Stimulated activated CD8-positive, alpha-beta memory T cell treated with anti-CD3 and anti-CD28 coated beads, Interleukin-7, amount 100 ng/mL, for 48 hours (primary cell): Measurements from ENCODE around the gene DPEP3.
A peak's percentile ranks its signal among the peaks of the same experiment; 100 is the strongest.
"Not testable (repeated sequence)": the region's sequence is repeated elsewhere in the genome, so short reads cannot be mapped to it uniquely, and the experiment has no call there.

ENCODE experiments used
- DNase-seq, 2 donors: peaks; one replicate each; pipeline ENCODE4 v3.0.0-alpha.2; 2020; ENCODE audit warnings: low read depth in 1 of 2; ENCODE audit errors: extremely low read depth in 1 of 2

Gene DPEP3

DNA sequence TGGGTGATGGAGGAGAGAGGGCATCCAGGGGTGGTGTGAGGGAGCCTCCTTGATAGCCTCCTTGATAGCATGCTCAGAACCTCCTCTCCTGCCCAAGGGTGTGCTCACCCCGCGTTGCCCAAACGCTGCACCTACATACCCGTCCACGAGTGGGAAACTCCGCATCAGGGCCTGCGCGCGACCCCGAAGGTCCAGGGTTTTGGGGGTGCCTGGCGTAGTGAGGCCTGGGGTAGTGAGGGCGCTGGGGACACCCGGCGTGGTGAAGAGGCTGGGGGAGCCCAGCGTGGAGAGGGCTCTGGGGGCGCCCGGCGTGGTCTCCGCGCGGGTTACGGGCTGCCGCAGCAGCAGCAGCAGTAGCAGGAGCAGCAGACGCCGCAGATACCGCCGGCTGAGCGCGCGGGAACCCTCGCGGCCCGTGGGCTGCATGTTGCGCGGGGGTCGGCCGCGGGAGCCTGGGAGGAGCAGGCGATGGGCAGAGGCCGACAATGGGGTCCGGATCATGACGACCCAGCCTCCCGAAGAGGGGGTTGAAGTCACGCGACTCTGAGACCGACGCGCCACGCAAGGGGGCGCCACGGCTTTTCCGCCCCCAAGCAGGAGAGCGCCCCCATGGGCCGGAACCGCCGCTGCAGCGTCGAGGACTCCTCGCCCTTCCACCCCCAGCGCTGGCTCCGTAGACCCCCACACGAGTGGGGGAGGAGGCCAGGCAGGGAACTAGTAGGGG lies at the start of gene DPEP3:
Gene DPEP3 (minus strand): TSS at position 545 of the 724 bp plus-strand sequence. CDS start 119 bp downstream, at position 426.
- no peak for DNase-seq

DNA sequence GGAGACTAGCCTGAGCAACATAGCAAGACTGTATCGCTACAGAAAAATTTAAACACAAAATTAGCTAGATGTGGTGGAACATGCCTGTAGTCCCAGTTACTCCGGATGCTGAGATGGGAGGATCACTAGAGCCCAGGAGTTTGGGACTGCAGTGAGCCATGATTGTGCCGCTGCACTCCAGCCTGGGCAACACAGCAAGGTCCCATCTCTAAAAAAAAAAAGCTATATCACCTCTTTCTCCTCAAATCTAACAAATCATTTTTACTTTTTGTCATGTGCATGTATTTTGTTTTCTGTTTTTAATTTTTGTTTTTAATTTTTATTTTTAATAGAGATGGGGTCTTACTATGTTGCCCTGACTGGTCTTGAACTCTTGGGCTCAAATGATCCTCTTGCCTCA lies 48.7 kb upstream of the DPEP3 start:
- no peak for DNase-seq

DNA sequence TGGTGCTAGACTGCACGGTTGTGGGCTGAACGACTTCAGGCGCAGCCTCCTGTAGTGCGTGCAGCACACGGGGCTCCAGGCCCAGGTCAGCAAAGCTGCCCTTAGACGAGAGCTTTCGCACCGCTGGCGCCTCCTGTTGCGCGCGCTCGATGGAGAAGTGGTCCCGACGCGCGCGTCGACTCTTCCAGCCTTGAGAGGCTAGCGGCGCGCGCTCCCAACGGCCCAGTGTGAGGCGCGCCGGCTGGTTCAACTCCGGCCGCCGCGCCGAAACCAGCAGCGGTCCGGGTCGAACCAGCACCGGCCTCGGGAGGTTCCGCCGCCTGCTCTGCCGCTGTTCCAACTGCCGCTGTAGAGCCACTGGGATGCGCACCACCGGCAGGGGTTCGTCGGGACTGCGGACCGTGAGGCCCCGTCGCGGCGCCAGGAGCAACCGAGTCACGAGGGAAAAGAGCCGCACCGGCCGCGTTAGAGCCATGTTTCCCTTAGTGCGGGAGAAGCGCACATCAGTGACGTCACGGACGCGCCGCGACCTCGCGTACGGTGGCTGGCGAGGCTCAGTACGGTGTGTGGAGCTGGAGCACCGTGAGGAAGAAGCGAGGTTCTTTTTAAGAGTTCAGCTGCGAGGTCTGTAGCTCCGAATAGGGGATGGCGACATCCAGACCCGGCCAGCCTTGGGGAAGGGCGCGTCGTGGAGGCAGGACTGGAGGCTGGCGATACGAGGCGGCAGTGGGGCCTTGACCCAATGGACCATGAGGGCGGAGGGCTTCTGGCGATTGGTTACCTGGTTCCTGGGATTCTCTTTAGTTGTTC lies 42.6 kb upstream of the DPEP3 start, which contains the start of the genes DDX28 and DUS2:
Gene DDX28 (minus strand): TSS at position 505 of the 810 bp plus-strand sequence. CDS start 30 bp downstream, at position 475.
Gene DUS2 (plus strand): TSS at position 557 of the 810 bp plus-strand sequence. CDS start 14,740 bp downstream, outside the sequence.
- DNase-seq: peak; percentile 81 to 84

- DNase-seq: no peak
Measured at GRCh38 chr16:68022278-68022727, 42.0 kb upstream of the DPEP3 start.

- DNase-seq: no peak
Measured at GRCh38 chr16:68021490-68021889, 41.2 kb upstream of the DPEP3 start.

GRCh38 chr16:68019167-68019680 lies 38.9 kb upstream of the DPEP3 start:
- no peak for DNase-seq

DNA sequence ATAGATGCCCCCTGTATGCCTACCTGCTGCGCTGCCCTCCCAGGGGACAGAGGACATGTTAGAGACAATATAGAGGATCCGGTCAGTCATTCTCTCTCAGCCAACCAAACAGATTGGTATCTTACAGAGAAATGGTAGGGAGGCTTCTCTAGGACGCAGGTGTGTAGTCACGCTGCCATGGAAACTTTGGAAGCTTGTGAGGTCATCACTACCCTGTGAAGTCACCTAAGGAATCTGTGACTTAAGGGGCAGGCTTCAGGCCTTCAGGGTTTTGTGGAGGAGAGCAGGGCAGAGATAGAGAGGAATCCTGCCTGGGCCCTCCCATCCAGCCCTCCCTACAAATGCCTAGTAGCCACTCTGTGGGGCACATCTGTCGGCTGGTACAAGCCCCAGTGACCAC lies 35.4 kb upstream of the DPEP3 start, which contains the start of gene DPEP2NB:
Gene DPEP2NB (minus strand): TSS at position 231 of the 400 bp plus-strand sequence. CDS start 141 bp downstream, at position 90.
- no peak for DNase-seq

- no peak for DNase-seq
Measured at GRCh38 chr16:68013440-68013839, 33.1 kb upstream of the DPEP3 start.

- not testable (repeated sequence) for DNase-seq
Measured at GRCh38 chr16:68009872-68010271, 29.6 kb upstream of the DPEP3 start.

GRCh38 chr16:68009157-68009735 lies 28.9 kb upstream of the DPEP3 start:
- no peak for DNase-seq

- DNase-seq: no peak
Measured at GRCh38 chr16:68005786-68006286, 25.5 kb upstream of the DPEP3 start.

- DNase-seq: no peak
Measured at GRCh38 chr16:68005211-68005610, 24.9 kb upstream of the DPEP3 start.

DNA sequence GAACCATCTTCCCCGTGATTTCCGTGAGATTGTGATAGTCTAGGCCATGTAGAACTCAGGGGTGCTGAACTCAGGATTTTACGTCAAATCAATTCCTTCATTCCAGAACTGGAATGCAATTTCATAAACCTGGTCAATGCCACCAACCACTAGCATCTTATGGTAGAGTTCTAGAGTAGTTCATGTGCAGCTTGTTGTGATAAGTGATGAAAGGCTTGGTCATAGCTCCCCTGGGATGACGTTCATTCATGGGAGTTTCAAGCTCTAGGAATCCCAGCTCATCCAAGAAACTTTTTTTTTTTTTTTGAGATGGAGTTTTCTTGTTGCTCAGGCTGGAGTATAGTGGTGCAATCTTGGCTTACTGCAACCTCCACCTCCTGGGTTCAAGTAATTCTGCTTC lies 22.7 kb upstream of the DPEP3 start:
- DNase-seq: no peak

- no peak for DNase-seq
Measured at GRCh38 chr16:68000450-68000849, 20.2 kb upstream of the DPEP3 start.

GRCh38 chr16:67999985-68000384 lies 19.7 kb upstream of the DPEP3 start:
- DNase-seq: no peak

DNA sequence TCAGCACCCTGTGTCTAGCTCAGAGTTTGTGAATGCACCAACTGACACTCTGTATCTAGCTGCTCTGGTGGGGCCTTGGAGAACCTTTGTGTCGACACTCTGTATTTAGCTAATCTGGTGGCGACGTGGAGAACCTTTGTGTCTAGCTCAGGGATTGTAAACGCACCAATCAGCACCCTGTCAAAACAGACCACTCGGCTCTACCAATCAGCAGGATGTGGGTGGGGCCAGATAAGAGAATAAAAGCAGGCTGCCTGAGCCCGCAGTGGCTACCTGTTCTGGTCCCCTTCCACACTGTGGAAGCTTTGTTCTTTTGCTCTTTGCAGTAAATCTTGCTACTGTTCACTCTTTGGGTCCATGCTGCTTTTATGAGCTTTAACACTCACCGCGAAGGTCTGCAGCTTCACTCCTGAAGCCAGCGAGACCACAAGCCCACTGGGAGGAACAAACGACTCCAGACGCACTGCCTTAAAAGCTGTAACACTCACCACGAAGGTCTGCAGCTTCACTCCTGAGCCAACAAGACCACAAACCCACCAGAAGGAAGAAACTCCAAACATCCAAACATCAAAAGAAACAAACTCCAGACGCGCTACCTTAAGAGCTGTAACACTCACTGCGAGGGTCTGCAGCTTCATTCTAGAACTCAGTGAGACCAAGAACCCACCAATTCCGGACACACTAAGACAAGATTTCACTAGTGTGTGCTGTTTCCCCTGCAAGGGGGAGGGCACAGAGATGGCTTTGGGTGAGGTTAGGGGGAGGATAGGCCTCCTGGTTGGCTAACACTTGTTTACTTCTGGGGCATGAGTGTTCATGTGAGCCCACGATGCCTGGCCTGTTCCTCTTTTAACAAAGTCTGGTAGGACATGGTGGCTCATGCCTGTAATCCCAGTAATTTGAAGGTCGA lies 18.7 kb upstream of the DPEP3 start, which contains the start of gene DPEP2:
Gene DPEP2 (minus strand): TSS at position 706 of the 910 bp plus-strand sequence. CDS start 6,272 bp downstream, outside the sequence.
- not testable (repeated sequence) for DNase-seq

DNA sequence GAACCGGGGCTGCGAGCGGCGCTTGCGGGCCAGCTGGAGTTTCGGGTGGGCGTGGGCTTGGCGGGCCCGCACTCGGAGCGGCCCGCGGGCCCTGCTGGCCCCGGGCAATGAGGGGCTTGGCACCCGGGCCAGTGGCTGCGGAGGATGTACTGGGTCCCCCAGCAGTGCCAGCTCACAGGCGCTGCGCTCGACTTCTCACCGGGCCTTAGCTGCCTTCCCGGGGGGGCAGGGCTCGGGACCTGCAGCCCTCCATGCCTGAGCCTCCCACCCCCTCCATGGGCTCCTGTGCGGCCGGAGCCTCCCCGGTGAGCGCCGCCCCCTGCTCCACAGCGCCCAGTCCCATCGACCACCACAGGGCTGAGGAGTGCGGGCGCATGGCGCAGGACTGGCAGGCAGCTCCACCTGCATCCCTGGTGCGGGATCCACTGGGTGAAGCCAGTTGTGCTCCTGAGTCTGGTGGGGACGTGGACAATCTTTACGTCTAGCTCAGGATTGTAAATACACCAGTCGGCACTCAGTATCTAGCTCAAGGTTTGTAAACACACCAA lies 18.0 kb upstream of the DPEP3 start:
- DNase-seq: not testable (repeated sequence)

GRCh38 chr16:67996666-67997065 lies 16.4 kb upstream of the DPEP3 start:
- DNase-seq: no peak

DNA sequence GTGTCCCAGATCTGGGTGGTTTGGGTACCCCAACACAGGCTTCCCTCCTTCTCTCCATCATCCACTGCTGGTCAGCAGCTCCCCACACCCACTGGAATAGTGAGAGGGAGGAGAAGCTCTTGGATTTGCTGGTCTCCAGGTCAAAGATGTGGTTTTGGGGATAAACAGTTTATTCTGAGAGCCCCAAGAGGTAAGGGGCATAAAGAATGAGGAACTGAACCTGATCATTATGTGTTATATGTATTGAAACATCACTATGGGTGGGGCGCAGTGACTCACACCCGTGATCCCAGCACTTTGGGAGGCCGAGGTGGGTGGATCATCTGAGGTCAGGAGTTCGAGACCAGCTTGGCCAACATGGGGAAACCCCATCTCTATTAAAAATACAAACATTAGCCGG lies 15.1 kb upstream of the DPEP3 start:
- DNase-seq: no peak
